ENCODE results near the gene TSSK3. TPM values are rescaled to one million over a fixed set of nuclear protein-coding genes. Genes with fewer than 3 reads are reported as not detected.

Gene TSSK3
- total RNA-seq, 1 donor from 2014 or later: 4.8 TPM

GRCh38 chr1:32341971-32342370 lies 20.4 kb upstream of the TSSK3 start:
- TF ChIP-seq CTCF (IDR thresholded peaks at IDR 0.05): no peak
- Histone ChIP-seq H3K27ac (no peak overlapping the region), H3K9me3 (no peaks in the 10 kb centered on the region), H3K27me3 (no peaks in the 10 kb centered on the region), H3K36me3 (no peaks in the 10 kb centered on the region), H3K4me1 (no peaks in the 10 kb centered on the region), H3K4me3 (no peak overlapping the region)
- DNase-seq (ENCODE audit: low spot score in 2 of 2): no peak
- intact Hi-C loops (cut with DNase I): no loop called here

- H3K27ac ChIP-seq: no peak overlapping the region
- DNase-seq (ENCODE audit: low spot score in 2 of 2): no peak
- H3K9me3 ChIP-seq: no peaks in the 10 kb centered on the region
- no peaks in the 10 kb centered on the region for H3K36me3 ChIP-seq
- TF ChIP-seq CTCF (IDR thresholded peaks at IDR 0.05): no peak
- no peaks in the 10 kb centered on the region for H3K4me1 ChIP-seq
- no peaks in the 10 kb centered on the region for H3K27me3 ChIP-seq
- intact Hi-C loops (cut with DNase I): no loop called here
- H3K4me3 ChIP-seq: no peak overlapping the region
Observed at GRCh38 chr1:32342704-32343103, 19.6 kb upstream of the TSSK3 start.

GRCh38 chr1:32345289-32345827 lies 17.0 kb upstream of the TSSK3 start:
- no peak overlapping the region for H3K4me3 ChIP-seq
- H3K9me3 ChIP-seq: no peaks in the 10 kb centered on the region
- DNase-seq (ENCODE audit: low spot score in 2 of 2): no peak
- no peaks in the 10 kb centered on the region for H3K27me3 ChIP-seq
- TF ChIP-seq CTCF (IDR thresholded peaks at IDR 0.05): no peak
- intact Hi-C loops (cut with DNase I): no loop called here
- H3K27ac ChIP-seq: no peak overlapping the region
- no peaks in the 10 kb centered on the region for H3K36me3 ChIP-seq
- H3K4me1 ChIP-seq: no peaks in the 10 kb centered on the region

- H3K4me1 ChIP-seq: peaks cover 0 to 7% of the 10 kb centered on the region in 2 donors
- no peaks in the 10 kb centered on the region for H3K9me3 ChIP-seq
- no peak overlapping the region for H3K4me3 ChIP-seq
- no peak for TF ChIP-seq CTCF (IDR thresholded peaks at IDR 0.05)
- intact Hi-C loops (cut with DNase I): no loop called here
- H3K27ac ChIP-seq: no peak overlapping the region
- DNase-seq (ENCODE audit: low spot score in 2 of 2): no peak
- H3K36me3 ChIP-seq: no peaks in the 10 kb centered on the region
- H3K27me3 ChIP-seq: no peaks in the 10 kb centered on the region
Observed at GRCh38 chr1:32346532-32347157, 15.7 kb upstream of the TSSK3 start.

- TF ChIP-seq CTCF (IDR thresholded peaks at IDR 0.05): no peak
- no peaks in the 10 kb centered on the region for H3K9me3 ChIP-seq
- no peaks in the 10 kb centered on the region for H3K27me3 ChIP-seq
- DNase-seq (ENCODE audit: low spot score in 2 of 2): no peak
- H3K4me1 ChIP-seq: peaks cover 12 to 29% of the 10 kb centered on the region in 2 donors
- no peak overlapping the region for H3K4me3 ChIP-seq
- H3K36me3 ChIP-seq: no peaks in the 10 kb centered on the region
- intact Hi-C loops (cut with DNase I): no loop called here
- no peak overlapping the region for H3K27ac ChIP-seq
Observed at GRCh38 chr1:32349211-32349708, 13.1 kb upstream of the TSSK3 start.
